Ovary (tissue), 9 donors: ENCODE data around the gene EGFLAM. TPM values are rescaled to one million over a fixed set of nuclear protein-coding genes. Genes with fewer than 3 reads are reported as not detected.

Experiments
- DNase-seq, 5 donors: peaks; one replicate each; pipeline ENCODE4 v3.0.0-alpha.2; 2019 to 2020
- H3K27ac ChIP-seq, 2 donors: fragments of 200-600 bp; one replicate each; pipeline versions ENCODE4 v1.5.1 to v1.8.0; 2019 to 2022
- H3K27me3 ChIP-seq: fragments of 200-600 bp; one replicate; pipeline ENCODE4 v1.8.0; 2022
- H3K36me3 ChIP-seq: fragments of 200-600 bp; sonication (generic); one replicate; pipeline ENCODE4 v1.5.1; 2019
- H3K4me1 ChIP-seq: one replicate; pipeline ENCODE4 v1.8.1; 2013; ENCODE audit warnings: mild to moderate bottlenecking, moderate library complexity; ENCODE audit not compliant: insufficient read depth
- H3K4me3 ChIP-seq: fragments of 200-600 bp; sonication (generic); one replicate; pipeline ENCODE4 v1.5.1; 2017
- H3K9me3 ChIP-seq, 2 donors: fragments of 200-600 bp in 1 of 2; sonication (generic) in 1 of 2; one replicate each; pipeline versions ENCODE4 v1.5.1 to v1.8.1; 2013 to 2019; ENCODE audit warnings: mild to moderate bottlenecking in 1 of 2, moderate library complexity in 1 of 2
- CTCF ChIP-seq, 3 donors: fragments of 450-650 bp in 2 of 3; fragments of 200-600 bp in 1 of 3; IDR thresholded peaks; one replicate each; pipeline versions ENCODE4 v1.5.1 to v1.8.0; 2016 to 2022; ENCODE audit warnings: antibody characterized with exemption in 3 of 3, mild to moderate bottlenecking in 1 of 3
- EP300 ChIP-seq: sonication (generic); formaldehyde crosslinking; IDR thresholded peaks from one replicate; pipeline ENCODE4 v1.6.1; 2017; ENCODE audit warnings: antibody characterized with exemption
- POLR2A ChIP-seq: fragments of 450-650 bp; IDR thresholded peaks from one replicate; pipeline ENCODE4 v1.6.1; 2017; ENCODE audit warnings: antibody characterized with exemption, mild to moderate bottlenecking, moderate library complexity
- WGBS, 3 donors: extraction: QIAGEN DNeasy Blood & Tissue Kit in 1 of 3; methylation state at CpG; one replicate each; pipeline versions ENCODE4 v1.1.5 to v1.1.7; 2013 to 2017; 5-methylcytosine and 5-hydroxymethylcytosine counted together
- intact Hi-C, 4 donors: fragments of 100-400 bp; cut with DNase I; formaldehyde crosslinking; loops; one replicate each; pipeline versions ENCODE4 v1.11.0 to v1.15.1; 2022 to 2023
- polyA plus RNA-seq, 2 donors: library from polyadenylated mRNA; stranded (reverse); fragments of 200-250 nt in 1 of 2; fragments of 350-450 nt in 1 of 2; fragmentation: Illumina TruSeq in 1 of 2; extraction: RNeasy Lipid Tissue Mini Kit (QIAGEN cat#74804) in 1 of 2; gene quantifications; one replicate each; pipeline ENCODE4 v1.2.3, GENCODE V29; 2013 to 2014
- total RNA-seq, 7 donors: library from RNA; depleted of rRNA in 2 of 7; stranded (reverse); fragments of >200 nt in 2 of 7; fragmentation: NEBNext Ultra II Directional in 3 of 7; extraction: Animal tissue kit (Norgen Biotek cat#: 25700) in 3 of 7; gene quantifications; one replicate each; pipeline versions ENCODE4 v1.1.0 to v1.2.4, GENCODE V29; 2016 to 2023
- donor health status: DM: no; HTN: no; CAD: no; lungs with moderate emphysema.
- donor health status: DM: no; HTN: no; CAD: no.
- donor health status: Bipolar disorder and iron deficiency.
- donor health status: DM: yes; HTN: yes; CAD: no.
- donor health status: DM: no; HTN: no; CAD: no.
- donor health status: DM: yes; HTN: yes; CAD: no.

Gene EGFLAM
- total and polyA plus RNA-seq, 9 donors: 6.1 to 37.8 (median 17.1) TPM

GRCh38 chr5:38212307-38212706 lies 46.1 kb upstream of the EGFLAM start:
- no peaks in the 10 kb centered on the region for H3K36me3 ChIP-seq
- TF ChIP-seq CTCF (IDR thresholded peaks at IDR 0.05) (no peak), EP300 (no peak), POLR2A (no peak)
- no peaks in the 10 kb centered on the region for H3K9me3 ChIP-seq
- H3K27ac ChIP-seq: no peak overlapping the region
- intact Hi-C loops: no loop called here
- DNase-seq: no peak
- no peaks in the 10 kb centered on the region for H3K4me1 ChIP-seq
- H3K4me3 ChIP-seq: no peak overlapping the region
- H3K27me3 ChIP-seq: no peaks in the 10 kb centered on the region

GRCh38 chr5:38226091-38226490 lies 32.3 kb upstream of the EGFLAM start:
- no peaks in the 10 kb centered on the region for H3K36me3 ChIP-seq
- H3K4me1 ChIP-seq: no peaks in the 10 kb centered on the region
- no peak overlapping the region for H3K4me3 ChIP-seq
- no peaks in the 10 kb centered on the region for H3K9me3 ChIP-seq
- no peak for DNase-seq
- no peak overlapping the region for H3K27ac ChIP-seq
- 94 to 98% (median 96%) methylated on average over 7 of the region's 7 CpGs for WGBS, 3 donors
- no peak for TF ChIP-seq CTCF (IDR thresholded peaks at IDR 0.05)
- TF ChIP-seq POLR2A: no peak
- no peak for TF ChIP-seq EP300
- intact Hi-C loops: no loop called here
- no peaks in the 10 kb centered on the region for H3K27me3 ChIP-seq

GRCh38 chr5:38228914-38229313 lies 29.4 kb upstream of the EGFLAM start:
- intact Hi-C loops: no loop called here
- no peak for DNase-seq
- Histone ChIP-seq H3K27ac (no peak overlapping the region), H3K27me3 (no peaks in the 10 kb centered on the region), H3K4me1 (no peaks in the 10 kb centered on the region), H3K4me3 (no peak overlapping the region), H3K36me3 (no peaks in the 10 kb centered on the region), H3K9me3 (no peaks in the 10 kb centered on the region)
- WGBS, 3 donors: 82 to 87% (median 82%) methylated on average over 6 of the region's 6 CpGs
- TF ChIP-seq EP300: no peak
- TF ChIP-seq CTCF (IDR thresholded peaks at IDR 0.05): no peak
- no peak for TF ChIP-seq POLR2A

- Histone ChIP-seq H3K27me3 (no peaks in the 10 kb centered on the region), H3K4me1 (no peaks in the 10 kb centered on the region), H3K4me3 (no peak overlapping the region), H3K9me3 (peaks cover 0 to 3% of the 10 kb centered on the region in 2 donors), H3K36me3 (no peaks in the 10 kb centered on the region), H3K27ac (no peak overlapping the region)
- 82 to 91% (median 91%) methylated on average over 4 of the region's 4 CpGs for WGBS, 3 donors
- DNase-seq: no peak
- intact Hi-C loops: no loop called here
- TF ChIP-seq POLR2A (no peak), CTCF (IDR thresholded peaks at IDR 0.05) (no peak), EP300 (no peak)
Observed at GRCh38 chr5:38234737-38235136, 23.6 kb upstream of the EGFLAM start.

- intact Hi-C loops: no loop called here
- H3K9me3 ChIP-seq: peaks cover 0 to 3% of the 10 kb centered on the region in 2 donors
- no peaks in the 10 kb centered on the region for H3K27me3 ChIP-seq
- no peaks in the 10 kb centered on the region for H3K36me3 ChIP-seq
- no peaks in the 10 kb centered on the region for H3K4me1 ChIP-seq
- no peak for DNase-seq
- 44 to 45% (median 44%) methylated on average over 2 of the region's 2 CpGs for WGBS, 3 donors
- TF ChIP-seq CTCF (IDR thresholded peaks at IDR 0.05) (no peak), EP300 (no peak), POLR2A (no peak)
- H3K4me3 ChIP-seq: no peak overlapping the region
- no peak overlapping the region for H3K27ac ChIP-seq
Observed at GRCh38 chr5:38237681-38238080, 20.7 kb upstream of the EGFLAM start.
